Measurements from ENCODE around the gene ZNF273. TPM values are rescaled to one million over a fixed set of nuclear protein-coding genes. Genes with fewer than 3 reads are reported as not detected.
"Not testable (repeated sequence)": the region's sequence is repeated elsewhere in the genome, so short reads cannot be mapped to it uniquely, and the experiment has no call there.

ZNF273 gene
- total RNA-seq, 1 donor from 2014 or later: 3.8 TPM

- TF ChIP-seq, protein P1, sequence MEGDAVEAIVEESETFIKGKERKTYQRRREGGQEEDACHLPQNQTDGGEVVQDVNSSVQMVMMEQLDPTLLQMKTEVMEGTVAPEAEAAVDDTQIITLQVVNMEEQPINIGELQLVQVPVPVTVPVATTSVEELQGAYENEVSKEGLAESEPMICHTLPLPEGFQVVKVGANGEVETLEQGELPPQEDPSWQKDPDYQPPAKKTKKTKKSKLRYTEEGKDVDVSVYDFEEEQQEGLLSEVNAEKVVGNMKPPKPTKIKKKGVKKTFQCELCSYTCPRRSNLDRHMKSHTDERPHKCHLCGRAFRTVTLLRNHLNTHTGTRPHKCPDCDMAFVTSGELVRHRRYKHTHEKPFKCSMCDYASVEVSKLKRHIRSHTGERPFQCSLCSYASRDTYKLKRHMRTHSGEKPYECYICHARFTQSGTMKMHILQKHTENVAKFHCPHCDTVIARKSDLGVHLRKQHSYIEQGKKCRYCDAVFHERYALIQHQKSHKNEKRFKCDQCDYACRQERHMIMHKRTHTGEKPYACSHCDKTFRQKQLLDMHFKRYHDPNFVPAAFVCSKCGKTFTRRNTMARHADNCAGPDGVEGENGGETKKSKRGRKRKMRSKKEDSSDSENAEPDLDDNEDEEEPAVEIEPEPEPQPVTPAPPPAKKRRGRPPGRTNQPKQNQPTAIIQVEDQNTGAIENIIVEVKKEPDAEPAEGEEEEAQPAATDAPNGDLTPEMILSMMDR (IDR thresholded peaks at IDR 0.05; ENCODE audit: insufficient read depth, low read length, poor library complexity, severe bottlenecking): no peak
- Histone ChIP-seq H3K36me3 (ENCODE audit: control insufficient read depth, insufficient read depth, low read length) (no peaks in the 10 kb centered on the region), H3K27me3 (ENCODE audit: control insufficient read depth, insufficient read depth, low read length) (peaks cover 52% of the 10 kb centered on the region), H3K4me3 (ENCODE audit: low read depth, low read length) (no peak overlapping the region)
- DNase-seq (ENCODE audit: low read depth): no peak
Measured at GRCh38 chr7:64886956-64887545, 16.0 kb upstream of the ZNF273 start.

DNA sequence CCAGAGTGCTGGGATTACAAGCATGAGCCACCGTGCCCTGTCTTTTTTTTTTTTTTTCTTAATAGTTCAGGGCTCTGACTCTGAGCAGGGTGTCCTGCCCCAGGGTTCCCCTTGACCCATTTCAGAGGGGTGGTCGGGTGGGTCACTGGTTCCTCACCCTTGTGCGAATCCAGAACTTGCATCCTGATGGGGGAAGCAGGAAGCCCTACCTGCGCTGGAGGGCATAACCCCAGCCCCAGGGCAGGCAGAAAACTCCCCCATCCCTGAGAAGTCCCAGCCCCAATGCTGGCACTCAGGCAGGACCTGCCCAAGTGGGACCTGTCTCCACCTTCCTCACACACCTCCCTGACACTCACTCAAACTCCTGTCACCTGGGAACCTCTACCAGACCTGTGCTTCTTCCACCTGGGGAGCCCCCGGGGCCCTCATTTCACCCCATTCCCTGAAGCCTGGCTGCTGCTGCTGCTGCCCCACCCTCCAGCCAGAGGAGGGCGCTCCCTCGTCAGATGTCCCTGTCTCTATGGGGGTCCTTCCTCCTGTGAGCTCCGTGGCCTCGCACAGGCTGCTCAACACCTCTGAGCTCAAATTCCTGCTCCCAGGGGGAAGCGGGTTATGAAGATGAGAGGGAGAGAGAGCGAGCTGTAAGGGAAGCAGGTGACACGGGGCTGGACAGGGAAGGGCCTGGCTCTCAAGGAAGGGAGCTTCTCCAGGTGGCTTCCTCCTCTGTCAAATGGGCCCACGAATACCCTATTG lies 15.1 kb upstream of the ZNF273 start:
- Histone ChIP-seq H3K27me3 (ENCODE audit: control insufficient read depth, insufficient read depth, low read length) (peaks cover 43% of the 10 kb centered on the region), H3K4me3 (ENCODE audit: low read depth, low read length) (peak overlapping the region; percentile 14), H3K36me3 (ENCODE audit: control insufficient read depth, insufficient read depth, low read length) (no peaks in the 10 kb centered on the region)
- TF ChIP-seq, protein P1 (IDR thresholded peaks at IDR 0.05; ENCODE audit: insufficient read depth, low read length, poor library complexity, severe bottlenecking): peak; percentile 53
- no peak for DNase-seq (ENCODE audit: low read depth)

- TF ChIP-seq, protein P1 (IDR thresholded peaks at IDR 0.05; ENCODE audit: insufficient read depth, low read length, poor library complexity, severe bottlenecking): no peak
- H3K27me3 ChIP-seq (ENCODE audit: control insufficient read depth, insufficient read depth, low read length): peaks cover 39% of the 10 kb centered on the region
- no peak for DNase-seq (ENCODE audit: low read depth)
- peak overlapping the region; percentile 39 for H3K4me3 ChIP-seq (ENCODE audit: low read depth, low read length)
- H3K36me3 ChIP-seq (ENCODE audit: control insufficient read depth, insufficient read depth, low read length): no peaks in the 10 kb centered on the region
Measured at GRCh38 chr7:64888561-64888900, 14.5 kb upstream of the ZNF273 start.

DNA sequence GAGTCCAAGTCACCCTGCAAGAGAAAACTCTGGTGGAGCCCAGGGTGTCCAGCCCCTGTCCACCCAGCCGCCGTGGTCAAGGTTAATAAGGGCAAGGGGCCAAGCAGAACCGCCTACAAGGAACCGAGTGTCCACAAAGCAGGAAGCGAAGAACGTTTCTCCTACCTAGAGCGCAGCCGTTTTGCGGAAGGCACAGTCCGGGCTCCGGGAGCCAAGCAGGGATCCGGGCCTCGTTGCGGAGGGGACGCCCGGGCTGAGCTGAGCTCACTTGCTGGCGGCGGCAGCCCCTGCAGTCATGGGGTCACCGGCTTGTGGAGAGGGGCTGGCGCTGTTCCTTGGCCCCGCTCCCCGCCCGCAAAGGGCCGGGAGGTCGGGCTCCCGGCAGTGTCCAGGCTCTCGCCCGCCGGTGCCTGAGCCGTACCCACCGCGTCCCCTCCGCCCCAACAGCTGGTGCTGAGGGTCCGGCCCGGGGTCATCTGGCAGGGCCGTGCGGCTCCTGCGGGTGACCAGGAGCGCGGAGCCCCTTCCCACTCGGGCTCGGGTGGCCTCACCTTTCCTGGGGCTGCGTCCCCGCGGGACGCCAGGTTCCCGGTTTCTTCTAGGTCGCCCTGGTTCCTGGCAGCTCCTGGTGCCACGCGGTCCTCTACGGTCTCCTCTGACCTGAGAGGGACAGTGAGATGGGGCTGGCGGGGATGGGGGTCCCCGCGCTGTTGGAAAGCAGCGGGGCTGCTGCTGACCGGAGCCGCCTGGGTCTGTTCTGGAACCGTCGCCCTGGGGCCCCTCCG lies 14.0 kb upstream of the ZNF273 start:
- peaks cover 38% of the 10 kb centered on the region for H3K27me3 ChIP-seq (ENCODE audit: control insufficient read depth, insufficient read depth, low read length)
- peak overlapping the region; percentile 39 for H3K4me3 ChIP-seq (ENCODE audit: low read depth, low read length)
- DNase-seq (ENCODE audit: low read depth): no peak
- TF ChIP-seq, protein P1 (IDR thresholded peaks at IDR 0.05; ENCODE audit: insufficient read depth, low read length, poor library complexity, severe bottlenecking): no peak
- H3K36me3 ChIP-seq (ENCODE audit: control insufficient read depth, insufficient read depth, low read length): no peaks in the 10 kb centered on the region

DNA sequence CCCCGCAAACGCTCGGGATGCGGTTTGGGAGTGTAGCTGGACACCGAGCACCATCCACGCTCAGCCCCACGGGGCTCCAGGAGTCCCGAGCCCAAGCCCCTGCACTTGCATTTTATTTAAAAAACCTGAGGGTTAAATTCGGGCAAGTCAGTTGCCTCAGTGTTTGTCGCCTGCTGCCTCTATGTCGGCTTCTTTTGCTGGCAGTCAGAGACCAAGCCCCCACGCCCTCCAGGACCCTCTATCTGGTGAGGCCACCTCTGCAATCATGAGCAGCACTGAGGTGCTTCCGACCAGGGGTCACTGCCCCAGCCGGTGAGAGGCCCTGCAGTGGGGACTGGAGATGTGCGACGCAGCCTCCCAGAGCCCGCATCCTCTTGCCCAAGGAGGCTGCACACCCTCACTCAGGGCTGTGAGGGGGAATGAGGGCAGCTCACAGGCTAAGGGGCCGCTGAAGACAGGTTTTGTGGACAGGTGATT lies 13.3 kb upstream of the ZNF273 start:
- Histone ChIP-seq H3K4me3 (ENCODE audit: low read depth, low read length) (no peak overlapping the region), H3K36me3 (ENCODE audit: control insufficient read depth, insufficient read depth, low read length) (no peaks in the 10 kb centered on the region), H3K27me3 (ENCODE audit: control insufficient read depth, insufficient read depth, low read length) (peaks cover 38% of the 10 kb centered on the region)
- DNase-seq (ENCODE audit: low read depth): no peak
- TF ChIP-seq, protein P1 (IDR thresholded peaks at IDR 0.05; ENCODE audit: insufficient read depth, low read length, poor library complexity, severe bottlenecking): no peak

DNA sequence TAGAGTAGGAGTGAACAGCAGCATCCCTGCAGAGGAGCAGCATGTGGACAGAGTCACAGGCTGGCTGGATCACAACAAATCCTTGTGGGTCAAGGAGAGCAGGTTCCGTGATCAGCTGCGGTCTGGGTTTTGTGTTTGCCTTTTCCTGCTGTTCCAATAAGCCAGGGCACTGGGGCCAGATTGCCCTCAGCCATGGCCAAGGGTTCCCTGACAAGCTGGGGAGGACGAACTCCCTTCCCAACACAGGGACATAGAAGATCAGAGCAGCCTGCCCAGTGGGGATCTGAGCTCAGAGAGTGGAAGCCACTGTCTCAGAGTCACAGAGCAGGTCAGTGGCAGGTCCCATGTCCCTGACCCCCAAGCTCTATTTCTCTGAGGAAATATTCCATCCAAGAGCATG lies 12.8 kb upstream of the ZNF273 start:
- DNase-seq (ENCODE audit: low read depth); H3K4me3 ChIP-seq (ENCODE audit: low read depth, low read length): not testable (repeated sequence)
- peaks cover 38% of the 10 kb centered on the region for H3K27me3 ChIP-seq (ENCODE audit: control insufficient read depth, insufficient read depth, low read length)

More for the DNA sequence above, 12.8 kb upstream of the ZNF273 start:
- not testable (repeated sequence) for H3K36me3 ChIP-seq (ENCODE audit: control insufficient read depth, insufficient read depth, low read length)
